Activated CD4-positive, CD25-positive, alpha-beta regulatory T cell treated with anti-CD3 and anti-CD28 coated beads, Interleukin-2, amount 50 U/mL, for 24 hours (primary cell): Measurements from ENCODE around the gene MYEOV.

Source experiments
- ATAC-seq, 2 donors: fragments of 150-1000 bp; cut with Tn5 transposase; one replicate each; pipeline ENCODE4 v1.10.0; 2021; ENCODE audit warnings: mild to moderate bottlenecking in 1 of 2, moderate library complexity in 1 of 2

Gene MYEOV

DNA sequence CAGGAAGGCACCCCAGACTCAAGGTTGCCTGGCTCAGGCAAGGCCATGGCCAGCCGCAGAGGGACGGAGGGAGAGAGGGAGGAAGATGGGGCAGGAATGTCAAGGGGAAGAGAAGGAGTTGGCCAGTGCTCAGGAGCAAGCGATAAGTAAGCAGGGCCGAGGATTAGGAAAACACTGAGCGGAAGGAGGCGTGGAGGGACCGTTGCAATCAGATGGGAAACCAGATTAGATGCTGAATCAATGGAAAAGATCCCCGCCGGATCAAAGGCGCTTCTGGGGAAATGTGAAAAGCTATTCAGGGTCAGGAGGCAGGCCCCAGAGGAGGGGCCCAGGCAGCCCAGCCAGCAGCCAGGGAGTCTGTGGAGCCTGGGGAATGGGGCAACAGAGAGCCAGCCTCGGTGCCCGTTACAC, 26.6 kb upstream of the MYEOV start:
- ATAC-seq, result no peak

DNA sequence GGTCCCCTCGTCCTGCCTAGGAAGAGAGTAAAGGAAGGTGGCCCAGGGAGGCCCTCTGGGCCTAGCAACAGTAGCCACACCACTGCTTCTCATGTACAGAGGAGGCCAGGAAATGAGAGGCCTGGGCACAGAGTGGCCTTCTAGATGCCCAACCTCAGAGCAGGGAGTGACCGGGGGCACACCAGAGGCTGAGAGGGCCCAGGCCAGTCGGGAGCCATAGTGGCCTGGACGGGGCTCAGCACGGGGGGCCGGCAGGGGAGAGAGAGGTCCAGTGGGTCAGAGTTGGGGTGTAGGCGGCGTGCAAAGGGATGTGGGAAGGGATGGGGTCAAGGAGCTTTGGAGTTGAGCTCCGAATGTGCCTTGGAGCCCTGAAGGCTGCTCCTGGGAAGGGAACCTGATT, 25.0 kb upstream of the MYEOV start:
- no peak for ATAC-seq

DNA sequence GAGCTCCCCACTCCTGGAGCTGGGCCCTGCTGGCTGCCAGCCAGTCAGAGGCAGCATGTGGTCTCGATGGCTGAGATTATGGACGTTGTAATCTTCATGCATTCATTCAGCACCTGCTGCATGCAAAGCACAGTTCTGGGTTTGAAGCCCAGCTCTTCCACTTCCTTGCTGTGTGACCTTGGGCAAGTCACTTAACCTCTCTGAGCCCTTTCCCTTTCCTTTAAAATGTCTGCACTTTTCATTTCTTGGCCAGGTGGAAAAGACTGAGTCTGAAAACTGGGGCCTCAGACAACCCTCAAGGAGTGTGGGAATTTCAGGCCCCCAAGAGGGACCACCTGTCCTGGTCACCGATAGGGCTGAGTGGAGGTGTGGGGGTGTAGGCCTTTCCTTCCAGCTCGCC, 24.6 kb upstream of the MYEOV start:
- no peak for ATAC-seq

DNA sequence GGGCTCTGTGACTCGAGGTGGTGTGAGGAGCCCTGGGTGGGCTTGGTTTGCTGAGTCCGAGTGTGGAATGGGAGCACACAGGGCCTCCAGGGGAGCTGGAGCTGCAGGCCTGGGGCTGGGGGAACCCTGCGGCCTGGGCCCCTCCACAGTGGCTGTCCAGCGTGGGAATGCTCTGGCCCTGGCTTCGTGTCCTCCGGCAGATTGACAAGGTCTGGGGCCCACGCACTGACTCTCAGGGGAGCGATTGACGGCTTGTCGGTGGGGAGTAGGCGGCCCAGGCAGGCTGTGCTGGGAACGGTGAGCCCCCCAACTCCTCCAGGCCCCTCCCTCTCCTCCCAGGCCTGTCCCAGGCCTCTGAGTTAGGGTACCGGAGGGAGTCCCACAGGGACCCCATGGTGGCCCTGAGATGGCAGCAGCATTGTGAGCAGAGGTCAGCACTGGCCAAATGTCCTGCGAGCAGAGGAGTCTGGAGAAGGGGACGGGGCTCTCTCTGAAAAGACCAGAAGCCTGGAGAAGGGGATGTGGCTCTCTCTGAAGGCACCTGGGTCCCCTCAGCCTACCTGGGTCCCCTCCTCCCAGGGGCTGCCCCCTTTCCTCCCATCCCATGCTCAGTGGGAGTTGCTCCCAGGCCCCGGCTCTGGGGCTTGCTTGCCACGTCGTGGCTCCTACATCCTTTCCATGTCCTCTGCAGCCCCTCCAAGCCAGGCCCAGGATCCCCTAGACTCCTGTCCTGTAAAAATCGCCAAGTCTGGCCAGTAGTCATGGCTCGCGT, 23.8 kb upstream of the MYEOV start:
- no peak for ATAC-seq

DNA sequence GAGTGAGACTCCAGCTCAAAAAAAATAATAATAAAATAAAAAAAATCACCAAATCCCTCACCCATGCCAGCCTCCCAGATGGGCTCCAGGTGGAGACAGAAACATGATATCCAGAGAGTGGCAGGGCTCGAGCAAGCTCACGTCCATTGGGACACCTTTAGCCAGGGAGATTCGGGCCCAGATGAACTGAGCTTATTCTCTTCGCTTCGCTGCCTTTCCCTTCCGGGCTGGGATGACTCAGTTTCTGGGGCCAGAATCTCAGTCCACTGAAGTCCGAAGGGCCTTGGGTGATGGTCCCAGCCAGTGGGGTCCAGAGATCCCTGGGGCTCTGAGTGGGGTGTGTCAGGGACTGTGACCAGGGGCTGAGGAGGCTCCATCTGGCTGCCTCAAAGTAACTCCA, 23.0 kb upstream of the MYEOV start:
- ATAC-seq, result no peak

DNA sequence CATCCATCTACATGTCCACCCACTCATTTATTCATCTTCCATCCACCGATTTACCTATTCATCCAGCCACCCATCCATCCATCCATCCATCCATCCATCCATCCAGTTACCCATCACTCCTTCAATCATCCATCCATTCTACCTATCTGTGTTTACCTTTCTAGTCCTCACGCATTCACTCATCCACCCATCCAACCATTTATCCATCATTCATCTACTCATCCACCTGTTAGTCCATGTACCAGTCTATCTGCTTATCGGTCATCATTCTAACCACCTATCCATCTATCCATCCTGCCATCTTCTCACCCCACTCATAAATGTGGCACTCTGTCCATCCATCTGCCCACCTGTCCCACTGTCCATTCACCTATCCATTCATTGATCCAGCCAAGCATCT, 21.9 kb upstream of the MYEOV start:
- ATAC-seq, result no peak

DNA sequence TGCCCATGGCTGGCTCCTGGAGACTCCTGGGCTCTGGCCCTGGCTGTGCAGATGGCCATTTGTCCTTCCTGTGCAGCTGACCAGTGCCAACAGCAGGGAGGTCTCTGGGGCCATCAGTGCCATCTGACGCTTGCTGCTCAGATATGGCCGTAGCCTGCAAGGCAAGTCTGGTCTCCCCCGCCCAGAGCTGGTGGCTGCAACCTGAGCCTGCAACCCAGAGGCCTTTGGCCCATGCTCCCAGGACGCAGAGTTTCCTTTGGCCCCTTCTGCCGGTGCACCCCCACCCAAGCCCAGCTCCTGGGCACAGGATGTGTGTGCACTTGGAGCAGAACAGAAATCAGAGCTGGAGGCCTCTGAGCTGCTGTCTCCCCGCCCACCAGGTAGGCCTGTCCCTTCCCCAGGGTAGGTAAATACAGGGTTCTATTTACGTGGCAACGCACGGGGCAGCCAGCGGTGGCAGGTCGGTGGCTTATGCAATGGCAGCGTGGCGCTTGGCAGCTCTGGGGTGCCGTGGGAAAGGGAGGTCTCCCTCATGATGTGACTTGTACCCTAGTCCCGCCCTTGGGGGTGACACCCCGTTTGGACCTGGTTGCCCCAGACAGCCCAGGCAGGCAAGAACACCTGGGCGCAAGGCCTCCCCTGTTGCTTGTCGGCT, 21.0 kb upstream of the MYEOV start:
- no peak for ATAC-seq

DNA sequence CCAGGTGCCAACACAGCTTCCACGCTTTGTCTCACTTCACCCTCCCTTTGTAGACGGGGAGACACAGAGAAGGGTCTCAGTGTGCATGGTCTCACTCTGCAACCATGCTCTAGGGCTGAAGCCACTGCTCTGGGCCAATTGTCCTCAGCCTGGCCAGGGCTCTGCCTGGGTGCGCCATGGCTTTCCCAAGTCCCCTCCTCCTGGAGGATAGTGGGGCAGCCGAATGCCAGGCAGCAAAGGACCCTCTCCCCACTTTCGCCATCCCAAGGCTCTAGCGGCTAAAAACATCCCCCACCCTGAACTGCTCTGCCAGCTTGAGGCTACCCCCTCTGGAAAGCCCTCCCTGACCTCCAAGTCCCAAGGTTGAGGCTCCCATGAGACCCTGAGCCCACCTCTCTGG, 20.4 kb upstream of the MYEOV start:
- no peak for ATAC-seq

DNA sequence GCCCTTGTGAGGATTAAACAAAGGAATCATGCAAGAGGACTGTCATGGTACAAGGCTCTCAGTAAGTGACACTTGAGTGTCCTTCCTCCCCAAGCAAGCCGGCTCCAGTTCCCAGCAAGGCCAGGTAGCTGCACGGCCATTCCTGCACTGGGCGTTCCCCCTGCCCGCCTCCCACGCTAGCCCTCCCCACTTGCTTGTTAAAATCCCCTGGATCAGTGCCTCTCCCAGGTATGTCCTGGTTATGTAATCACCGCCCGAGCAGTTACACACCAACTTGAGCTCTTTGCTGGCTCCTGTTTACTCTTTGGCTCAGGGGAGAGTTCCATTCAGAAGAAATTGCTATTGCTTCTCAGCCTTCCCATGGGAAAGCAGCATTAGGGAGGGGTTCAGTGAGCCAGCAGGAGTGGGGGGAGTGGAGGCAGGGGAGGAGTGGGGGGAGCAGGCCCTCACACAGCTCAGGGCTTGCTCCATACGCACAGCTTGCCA, 19.4 kb upstream of the MYEOV start:
- ATAC-seq, result no peak

DNA sequence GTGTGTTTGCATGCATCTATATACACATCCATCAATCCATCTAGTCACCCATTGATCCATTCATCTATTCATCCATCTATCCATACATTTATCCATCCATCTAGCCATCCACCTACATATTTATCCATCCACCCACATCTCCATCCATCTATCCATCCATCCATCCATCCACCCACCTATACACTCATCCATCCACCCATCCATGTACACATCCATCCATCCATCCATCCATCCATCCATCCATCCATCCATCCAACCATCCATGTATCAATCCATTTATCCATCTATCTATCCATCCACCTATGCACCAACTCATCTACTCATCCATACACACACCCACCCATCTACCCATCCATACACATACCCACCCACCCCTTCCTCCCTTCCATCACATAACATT, 18.8 kb upstream of the MYEOV start:
- no peak for ATAC-seq

DNA sequence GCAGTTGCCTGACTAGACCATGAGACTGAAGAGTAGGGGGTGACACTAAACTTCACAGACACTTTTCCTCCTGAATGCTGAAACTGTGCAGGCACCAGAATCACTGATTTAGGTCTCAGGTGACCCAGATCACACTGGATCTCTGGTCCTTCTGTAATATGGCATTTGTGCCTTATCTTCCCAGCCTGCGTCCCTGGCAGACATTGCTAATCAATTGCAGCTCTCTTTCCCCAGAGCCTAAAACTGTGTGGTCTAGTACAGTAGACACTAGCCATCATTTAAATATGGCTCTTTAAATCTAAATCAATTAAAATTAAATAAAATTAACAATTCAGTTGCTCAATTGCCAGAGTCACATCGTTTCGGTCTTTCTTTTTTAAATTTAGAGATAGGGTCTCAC, 17.8 kb upstream of the MYEOV start:
- no peak for ATAC-seq

DNA sequence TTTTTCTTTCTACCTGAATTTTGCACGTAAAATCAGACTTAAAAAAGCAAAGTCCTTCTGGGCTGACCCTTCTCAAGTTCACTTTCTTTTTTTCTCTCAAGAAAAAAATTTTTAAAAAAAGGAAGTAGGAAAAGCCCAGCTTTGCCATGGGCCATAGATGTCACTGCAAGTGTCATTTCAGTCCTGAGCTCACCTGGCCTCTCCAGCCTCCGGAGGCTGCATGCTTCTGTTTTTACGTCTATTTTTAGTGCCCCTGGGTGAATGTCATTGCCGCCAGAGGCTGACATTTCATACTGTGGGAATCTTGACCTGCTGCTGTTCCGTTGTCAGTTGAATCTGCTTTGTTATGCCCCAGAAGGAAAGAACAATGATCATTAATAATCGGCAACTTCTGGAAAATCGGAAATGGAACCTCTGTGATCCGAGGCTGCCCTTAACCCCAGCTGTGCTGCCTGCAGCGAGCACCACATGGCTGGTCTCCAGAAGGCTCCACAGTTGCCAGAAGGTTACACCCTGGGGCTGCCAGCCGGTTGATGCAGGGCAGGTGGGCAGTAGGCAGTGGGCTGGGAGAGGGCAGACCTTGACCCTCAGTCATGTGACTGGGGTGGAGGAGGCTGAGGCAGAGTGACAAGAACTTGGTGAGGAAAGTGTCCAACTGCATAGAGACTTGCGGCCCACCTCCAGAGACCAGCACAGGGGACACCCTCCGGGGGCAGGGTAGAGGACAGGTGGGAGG, 16.7 kb upstream of the MYEOV start:
- no peak for ATAC-seq

DNA sequence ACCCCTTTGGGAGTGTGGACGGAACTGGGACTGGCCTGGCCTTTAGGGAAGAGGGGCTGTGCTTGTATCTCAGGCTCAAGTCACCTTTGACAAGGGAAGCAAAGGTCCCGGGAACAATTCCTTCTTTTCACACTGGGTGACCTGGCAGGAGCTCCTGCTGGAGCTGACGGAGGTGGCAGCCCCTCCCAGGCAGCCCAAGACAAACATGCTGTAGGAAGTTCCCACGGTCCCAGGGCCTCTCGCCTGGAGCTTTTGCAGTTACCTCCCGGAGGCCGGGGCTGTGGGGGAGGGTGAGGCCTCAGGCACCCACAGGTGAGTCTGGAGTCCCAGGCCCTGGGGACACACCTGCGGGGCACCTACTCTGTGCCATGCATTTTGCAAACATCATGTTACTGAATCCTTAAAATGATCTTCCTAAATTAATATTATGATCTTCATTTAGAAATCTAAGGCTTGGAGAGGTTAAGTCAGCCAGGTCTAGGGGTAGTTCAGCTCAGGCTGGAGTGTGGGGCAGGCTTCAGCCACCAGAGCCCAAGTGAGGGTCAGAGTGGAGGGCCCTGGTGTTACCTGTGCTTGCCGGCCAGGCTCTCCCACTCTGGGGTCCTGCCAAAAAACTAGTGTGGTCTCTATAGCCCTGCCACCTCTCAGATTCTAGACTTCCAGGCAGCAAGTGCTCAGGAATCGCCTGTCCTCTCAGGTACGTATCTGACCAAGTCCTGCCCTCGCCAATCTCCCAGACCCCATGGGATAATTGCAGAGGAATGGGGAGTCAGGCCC, 15.7 kb upstream of the MYEOV start:
- ATAC-seq, result no peak

DNA sequence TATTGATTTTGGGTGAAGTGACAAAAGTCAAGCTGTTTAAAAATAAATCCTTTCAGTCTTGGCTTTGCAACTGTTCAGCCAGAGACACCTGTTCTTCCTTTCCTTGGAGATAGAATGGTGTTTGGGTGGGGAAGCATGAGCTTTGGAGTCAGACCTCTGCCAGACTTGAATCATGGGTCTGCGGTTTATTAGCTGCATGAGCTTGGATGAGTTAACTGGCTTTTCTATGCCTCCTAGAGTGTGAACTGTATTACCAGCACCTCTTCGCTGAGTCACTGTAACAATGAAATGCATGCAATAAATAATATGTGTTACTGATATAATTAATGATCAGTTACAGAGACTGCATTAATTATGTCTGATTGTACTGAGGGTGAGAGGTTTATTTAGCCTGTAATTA, 13.5 kb upstream of the MYEOV start:
- no peak for ATAC-seq

DNA sequence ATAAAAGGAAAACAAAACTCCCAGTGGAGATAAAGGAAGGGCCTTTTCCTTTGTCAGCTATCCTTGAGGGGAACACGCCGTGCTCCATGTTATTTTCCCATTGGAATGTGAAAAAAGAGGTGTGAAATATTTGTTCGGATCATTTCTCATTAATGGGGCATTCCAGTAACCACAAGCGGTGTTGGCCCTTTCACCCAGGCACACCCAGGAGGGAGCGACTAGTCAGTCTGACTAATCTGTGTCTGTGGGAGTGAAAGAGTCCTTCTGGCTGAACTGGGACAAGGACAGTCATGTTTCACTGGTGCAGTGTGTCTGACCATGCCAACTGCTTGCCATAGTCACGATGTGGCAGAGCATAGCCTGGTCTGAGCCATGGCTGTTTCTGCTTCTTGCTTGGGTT, 13.0 kb upstream of the MYEOV start:
- ATAC-seq, result no peak

DNA sequence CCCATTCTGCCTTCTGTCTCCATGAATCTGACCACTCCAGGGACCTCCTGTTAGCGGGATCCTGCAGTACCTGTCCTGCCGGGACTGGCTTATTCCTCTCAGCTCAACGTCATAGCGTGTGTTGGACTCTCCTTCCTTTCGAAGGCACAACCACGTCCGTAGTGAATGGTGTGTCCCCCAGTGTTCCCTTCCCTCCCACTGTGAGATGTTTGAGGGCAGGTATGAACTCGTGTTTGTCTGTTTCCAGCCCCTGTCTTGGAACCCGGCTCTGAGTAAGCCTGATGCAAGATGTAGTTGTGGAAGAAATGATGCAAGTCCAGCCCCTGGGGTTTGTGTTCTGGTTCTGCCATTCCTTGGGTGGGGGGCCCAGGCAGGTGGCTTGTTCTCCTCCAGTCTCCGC, 10.5 kb upstream of the MYEOV start:
- no peak for ATAC-seq

DNA sequence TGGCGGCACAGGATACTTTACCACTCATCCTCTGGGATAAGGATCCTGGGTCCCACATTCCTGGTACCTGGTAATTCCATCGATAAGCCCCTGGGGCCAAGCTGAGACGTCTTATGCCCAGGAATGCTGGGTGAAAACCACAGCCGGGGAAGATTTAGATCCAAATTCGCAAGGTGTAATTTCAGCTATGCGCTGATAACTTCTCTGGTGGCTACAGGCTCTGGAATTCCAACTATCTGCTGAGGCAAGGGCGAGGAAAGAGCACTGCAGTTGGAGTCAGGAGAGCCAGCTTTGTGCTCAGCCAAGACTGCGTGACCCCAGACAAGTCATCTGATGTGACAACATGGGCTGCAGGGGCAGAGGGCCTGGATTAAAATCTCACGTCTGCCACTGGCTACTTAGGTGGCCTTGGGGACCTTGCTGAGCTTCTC, 9.9 kb upstream of the MYEOV start:
- no peak for ATAC-seq

DNA sequence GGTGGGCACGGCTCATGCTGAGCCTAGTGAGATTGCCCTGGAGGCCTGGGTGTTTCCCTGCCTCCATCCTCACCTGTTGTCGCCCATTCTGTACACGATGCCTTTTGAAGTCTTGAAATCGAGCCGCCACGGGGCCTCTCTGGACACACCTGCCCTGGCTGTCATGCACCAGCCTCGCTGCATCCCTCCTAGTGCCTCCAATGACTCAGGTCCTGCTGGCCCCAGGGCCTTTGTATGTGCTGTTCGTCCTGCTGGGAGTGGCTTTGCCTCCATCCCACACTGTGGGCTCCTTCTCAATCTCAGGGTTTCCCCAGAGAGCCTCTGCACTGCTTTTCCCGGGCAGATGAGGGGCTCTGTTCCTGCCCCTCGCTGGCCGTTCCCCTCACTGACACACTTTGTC, 8.9 kb upstream of the MYEOV start:
- no peak for ATAC-seq

DNA sequence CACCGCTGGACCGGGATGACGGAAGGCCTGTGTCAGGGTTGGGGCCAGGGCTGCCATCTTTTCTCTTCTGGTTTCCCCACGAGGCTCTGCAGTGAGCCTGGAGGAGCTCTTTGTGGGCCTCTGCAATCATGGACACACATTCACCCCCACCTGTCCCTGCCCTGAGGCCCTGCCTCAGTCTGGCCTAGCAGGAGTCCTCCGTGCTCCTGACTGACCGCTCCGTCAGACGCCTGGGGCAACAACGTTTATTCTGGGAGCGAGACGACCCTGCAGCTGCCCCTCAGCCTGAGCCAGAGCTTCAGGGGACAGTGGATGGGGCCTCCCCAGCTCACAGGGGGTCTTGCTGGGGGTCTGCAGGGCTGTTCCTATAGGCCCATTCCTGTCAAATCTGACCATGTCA, 8.2 kb upstream of the MYEOV start:
- no peak for ATAC-seq

DNA sequence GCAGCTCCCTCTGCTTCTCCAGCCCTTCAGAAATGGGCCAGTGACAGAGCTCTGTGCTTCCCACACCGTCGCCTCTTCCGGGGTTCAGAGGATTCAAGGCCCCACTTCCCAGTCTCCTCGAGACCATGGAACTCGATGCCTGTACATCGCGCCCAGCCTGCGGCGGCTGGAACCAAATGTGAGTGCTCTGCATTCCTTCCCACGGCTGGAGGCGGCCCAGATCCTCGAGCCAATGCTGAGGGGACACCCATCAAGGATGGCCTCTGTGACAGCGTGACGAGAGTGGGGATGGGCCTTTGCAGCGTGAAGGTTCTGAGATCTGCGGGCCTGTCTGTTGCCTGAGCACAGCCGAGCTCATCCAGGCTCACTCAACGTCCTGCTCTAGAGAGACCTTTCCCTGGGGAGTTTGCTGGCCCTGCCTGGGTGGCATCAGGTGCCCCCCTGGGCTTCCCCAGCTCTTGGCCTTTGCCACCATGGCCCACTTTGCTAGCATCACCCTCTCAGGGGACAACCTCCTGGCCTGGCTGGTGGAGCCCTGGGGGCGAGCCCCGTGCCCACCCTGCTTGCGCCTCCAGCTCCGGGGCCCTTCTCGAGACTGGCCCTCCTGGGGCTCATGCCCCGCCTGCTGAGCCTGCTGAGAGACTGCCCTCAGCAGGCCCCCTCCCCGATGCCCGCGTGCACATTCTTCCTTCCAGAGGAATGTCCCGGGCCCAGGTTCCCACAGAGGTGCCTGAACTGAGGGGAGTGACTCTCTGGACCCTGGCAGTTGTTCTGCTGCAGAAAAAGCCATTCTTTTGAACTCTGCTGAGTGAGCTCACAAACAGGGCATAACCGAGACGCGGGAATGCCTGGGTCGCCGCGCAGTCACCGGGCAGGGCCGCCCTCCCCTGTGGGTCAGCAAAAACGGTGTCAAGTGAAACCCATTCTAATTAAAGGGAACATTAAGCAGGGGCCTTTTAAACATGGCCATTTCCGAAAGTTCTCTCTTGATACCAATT, 7.3 kb upstream of the MYEOV start:
- ATAC-seq, result no peak

DNA sequence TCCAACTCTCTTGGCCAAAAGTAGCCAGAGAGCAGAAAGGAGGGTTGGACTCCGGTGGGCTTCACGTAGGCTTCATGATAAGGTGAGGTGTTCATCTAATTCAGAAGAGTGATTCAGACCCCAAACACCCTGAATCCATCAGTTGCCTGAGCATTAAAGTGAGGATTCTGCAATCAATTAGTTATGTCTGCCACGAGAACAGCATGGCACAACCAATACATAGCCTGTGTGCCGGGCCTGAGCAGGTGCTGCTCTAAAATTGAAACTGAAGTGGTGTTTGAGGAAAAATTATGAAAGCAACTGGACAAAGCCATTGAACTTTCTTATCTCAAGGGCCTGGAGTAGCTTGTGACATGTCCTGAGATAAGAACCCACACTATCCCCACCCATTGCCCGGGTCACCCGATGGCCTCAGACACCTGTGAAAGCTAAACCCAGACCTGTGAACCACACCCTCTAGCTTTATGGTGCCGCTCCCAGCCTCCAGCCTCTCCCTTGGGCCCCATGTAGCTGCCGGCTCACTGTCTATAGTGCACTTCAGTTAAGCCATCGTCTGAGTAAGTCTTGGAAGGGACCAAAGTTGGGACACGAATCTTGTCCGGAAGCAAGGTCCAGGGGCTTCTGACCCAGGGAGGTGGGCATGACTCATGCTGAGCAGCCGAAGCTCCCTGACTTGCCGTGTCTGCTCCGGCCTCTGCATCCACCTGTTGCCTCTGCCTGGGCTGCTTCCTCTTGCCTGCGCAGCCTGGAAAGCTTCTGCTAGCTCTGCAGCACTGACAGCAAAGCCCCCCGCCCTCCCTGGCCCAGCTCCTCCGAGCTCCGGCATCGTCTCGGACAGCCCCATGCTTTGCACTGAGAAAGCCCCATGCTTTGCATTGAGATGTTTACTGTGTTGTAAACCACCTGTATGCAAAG, 5.7 kb upstream of the MYEOV start:
- no peak for ATAC-seq
